Common myeloid progenitor, CD34-positive (primary cell): ENCODE results near the gene KRT81.
"Not testable (repeated sequence)": the region's sequence is repeated elsewhere in the genome, so short reads cannot be mapped to it uniquely, and the experiment has no call there.

Experiments used
- CTCF ChIA-PET: fragments of 350-600 bp; sonication (Branson Sonifier 250); formaldehyde crosslinking; loops from one replicate; lab custom pipeline; 2021; ENCODE audit warnings: antibody characterized with exemption; lab: Charles Lee
- POLR2A ChIA-PET: fragments of 350-600 bp; sonication (Branson Sonifier 250); formaldehyde crosslinking; loops from one replicate; lab custom pipeline; 2021; ENCODE audit warnings: antibody characterized with exemption; lab: Charles Lee
- DNase-seq, 3 donors: peaks; one replicate each; pipeline versions ENCODE4 v3.0.0 to v3.0.0-alpha.2; 2013
- H3K27ac ChIP-seq, 2 experiments: 1 replicate in 1 of 2; 2 replicates in 1 of 2; pipeline ENCODE4 v1.7.0; 2013; ENCODE audit warnings: inconsistent platforms in 2 of 2, low read length in 2 of 2, mild to moderate bottlenecking in 2 of 2, low read depth in 1 of 2, moderate library complexity in 1 of 2; ENCODE audit not compliant: severe bottlenecking in 2 of 2, insufficient read depth in 1 of 2, poor library complexity in 1 of 2
- H3K27me3 ChIP-seq, 5 experiments: replicated peaks in 2 of 5; 1 replicate in 3 of 5; 2 replicates in 2 of 5; pipeline versions ENCODE4 v1.6.1 to v1.7.0; 2013; ENCODE audit warnings: low read length in 4 of 5, mild to moderate bottlenecking in 2 of 5, moderate library complexity in 2 of 5, inconsistent platforms in 1 of 5; ENCODE audit not compliant: insufficient read depth in 5 of 5, control insufficient read depth in 4 of 5
- H3K36me3 ChIP-seq, 4 experiments: 1 replicate in 2 of 4; 2 replicates in 2 of 4; pipeline versions ENCODE4 v1.6.1 to v1.7.0; 2013; ENCODE audit warnings: low read length in 3 of 4, control low read depth in 1 of 4, mild to moderate bottlenecking in 1 of 4; ENCODE audit not compliant: control insufficient read depth in 4 of 4, insufficient read depth in 4 of 4
- H3K4me1 ChIP-seq, 4 experiments: 1 replicate in 3 of 4; 2 replicates in 1 of 4; pipeline versions ENCODE4 v1.6.1 to v1.7.1; 2013; ENCODE audit warnings: low read length in 3 of 4, mild to moderate bottlenecking in 3 of 4, control low read depth in 1 of 4, inconsistent platforms in 1 of 4, moderate library complexity in 1 of 4; ENCODE audit not compliant: control insufficient read depth in 4 of 4, insufficient read depth in 4 of 4; ENCODE audit errors: control extremely low read depth in 1 of 4
- H3K4me3 ChIP-seq, 7 experiments: 1 replicate in 4 of 7; 2 replicates in 3 of 7; pipeline versions ENCODE4 v1.5.1 to v1.7.0; 2013; ENCODE audit warnings: mild to moderate bottlenecking in 7 of 7, low read length in 6 of 7, moderate library complexity in 6 of 7, inconsistent platforms in 2 of 7, low read depth in 2 of 7, control low read depth in 1 of 7; ENCODE audit not compliant: insufficient read depth in 4 of 7, control insufficient read depth in 1 of 7; ENCODE audit errors: extremely low read depth in 1 of 7
- H3K9me3 ChIP-seq, 5 experiments: 1 replicate in 4 of 5; 2 replicates in 1 of 5; pipeline versions ENCODE4 v1.6.1 to v1.7.1; 2013; ENCODE audit warnings: low read length in 4 of 5, mild to moderate bottlenecking in 2 of 5, inconsistent platforms in 1 of 5, low read depth in 1 of 5, moderate library complexity in 1 of 5; ENCODE audit not compliant: control insufficient read depth in 4 of 5, insufficient read depth in 2 of 5; ENCODE audit errors: control extremely low read depth in 1 of 5
- WGBS: methylation state at CpG from one replicate; pipeline ENCODE4 v1.1.5; 2013; ENCODE audit not compliant: insufficient coverage; 5-methylcytosine and 5-hydroxymethylcytosine counted together

Gene KRT81

GRCh38 chr12:52260361-52261207, 30.8 kb downstream of the KRT81 start:
- Histone ChIP-seq H3K4me1 (peaks cover 13 to 44% (median 36%) of the 10 kb centered on the region in 4 experiments), H3K36me3 (no peaks in the 10 kb centered on the region), H3K9me3 (peaks cover 0 to 6% (median 0%) of the 10 kb centered on the region in 5 experiments), H3K27ac (no peak overlapping the region), H3K4me3 (peak overlapping the region in 2 of 7 experiments; percentile 2 to 34), H3K27me3 (peaks cover 3 to 58% (median 40%) of the 10 kb centered on the region in 5 experiments)
- DNase-seq = peak; percentile 63 to 92 (median 90)
- POLR2A ChIA-PET = interaction anchor here (1.0 kb wide), 1 partner anchor 9 kb away, joined by 4 read pairs; no protein-coding TSS in a partner anchor
- CTCF ChIA-PET = interaction anchor here (0.9 to 11.4 kb wide), 14 partner anchors 9 to 66 kb away, joined by 3 to 133 read pairs (median 5); partner anchors contain the start of gene KRT86
- WGBS = 32% methylated on average over 4 of the region's 9 CpGs

GRCh38 chr12:52259657-52260243, 31.6 kb downstream of the KRT81 start:
- 19% methylated on average over 5 of the region's 6 CpGs for WGBS
- CTCF ChIA-PET = interaction anchor here (0.9 to 11.4 kb wide), 19 partner anchors 9 to 91 kb away, joined by 3 to 133 read pairs (median 4); partner anchors contain the start of gene KRT86

GRCh38 chr12:52258335-52258901, 32.9 kb downstream of the KRT81 start:
- Histone ChIP-seq H3K27ac (no peak overlapping the region), H3K4me3 (peak overlapping the region in 2 of 7 experiments; percentile 6 to 38), H3K4me1 (peaks cover 13 to 44% (median 36%) of the 10 kb centered on the region in 4 experiments), H3K36me3 (no peaks in the 10 kb centered on the region), H3K9me3 (peaks cover 0 to 6% (median 0%) of the 10 kb centered on the region in 5 experiments), H3K27me3 (peaks cover 3 to 69% (median 47%) of the 10 kb centered on the region in 5 experiments)
- DNase-seq = peak in 2 of 3 donors; percentile 24 to 42
- CTCF ChIA-PET = interaction anchor here (0.9 to 11.4 kb wide), 10 partner anchors 14 to 69 kb away, joined by 3 to 133 read pairs (median 6); partner anchors contain the start of gene KRT86
- WGBS = 3% methylated on average over 54 of the region's 72 CpGs
- POLR2A ChIA-PET = interaction anchor here (0.9 kb wide), 1 partner anchor 26 kb away, joined by 3 read pairs; no protein-coding TSS in a partner anchor

More at GRCh38 chr12:52259657-52260243, 31.6 kb downstream of the KRT81 start:
- H3K27me3 ChIP-seq = peaks cover 3 to 65% (median 45%) of the 10 kb centered on the region in 5 experiments
- peaks cover 13 to 44% (median 36%) of the 10 kb centered on the region in 4 experiments for H3K4me1 ChIP-seq
- peak; percentile 61 to 81 (median 78) for DNase-seq
- peaks cover 0 to 6% (median 0%) of the 10 kb centered on the region in 5 experiments for H3K9me3 ChIP-seq
- peak overlapping the region in 2 of 7 experiments; percentile 2 to 15 for H3K4me3 ChIP-seq
- POLR2A ChIA-PET = interaction anchor here (1.0 kb wide), 1 partner anchor 10 kb away, joined by 4 read pairs; no protein-coding TSS in a partner anchor
- no peak overlapping the region for H3K27ac ChIP-seq
- H3K36me3 ChIP-seq = no peaks in the 10 kb centered on the region

- Histone ChIP-seq H3K4me3 (peak overlapping the region in 1 of 7 experiments; percentile 6), H3K4me1 (peaks cover 13 to 44% (median 36%) of the 10 kb centered on the region in 4 experiments), H3K27me3 (peaks cover 3 to 64% (median 47%) of the 10 kb centered on the region in 5 experiments)
- 100% methylated on average over 2 of the region's 13 CpGs for WGBS
- not testable (repeated sequence) for DNase-seq, H3K9me3 ChIP-seq, H3K27ac ChIP-seq, H3K36me3 ChIP-seq
- CTCF ChIA-PET = interaction anchor here (1.5 to 11.4 kb wide), 5 partner anchors 14 to 53 kb away, joined by 3 to 133 read pairs (median 12); partner anchors contain the start of gene KRT86
- POLR2A ChIA-PET = interaction anchor here (0.9 kb wide), 1 partner anchor 26 kb away, joined by 3 read pairs; no protein-coding TSS in a partner anchor
These were observed 33.4 kb downstream of the KRT81 start for GRCh38 chr12:52257922-52258321.

- no peak overlapping the region for H3K27ac ChIP-seq
- WGBS = 72% methylated on average over 4 of the region's 4 CpGs
- no peaks in the 10 kb centered on the region for H3K9me3 ChIP-seq
- H3K27me3 ChIP-seq = peaks cover 3 to 60% (median 41%) of the 10 kb centered on the region in 5 experiments
- ChIA-PET CTCF (interaction anchor here (0.5 to 3.6 kb wide), 8 partner anchors 10 to 54 kb away, joined by 3 to 21 read pairs (median 6); no protein-coding TSS in a partner anchor), POLR2A (no interaction called here)
- H3K4me3 ChIP-seq = no peak overlapping the region
- DNase-seq = peak in 2 of 3 donors; percentile 24 to 26
- H3K36me3 ChIP-seq = no peaks in the 10 kb centered on the region
- peaks cover 13 to 46% (median 37%) of the 10 kb centered on the region in 4 experiments for H3K4me1 ChIP-seq
These were observed 34.2 kb downstream of the KRT81 start for GRCh38 chr12:52257074-52257551.

GRCh38 chr12:52256584-52256935, 34.8 kb downstream of the KRT81 start:
- H3K4me1 ChIP-seq = peaks cover 13 to 49% (median 42%) of the 10 kb centered on the region in 4 experiments
- POLR2A ChIA-PET = no interaction called here
- peaks cover 3 to 56% (median 37%) of the 10 kb centered on the region in 5 experiments for H3K27me3 ChIP-seq
- no peaks in the 10 kb centered on the region for H3K9me3 ChIP-seq
- 69% methylated on average over 2 of the region's 2 CpGs for WGBS
- no peak overlapping the region for H3K4me3 ChIP-seq
- DNase-seq = no peak
- CTCF ChIA-PET = interaction anchor here (0.5 to 3.6 kb wide), 8 partner anchors 10 to 55 kb away, joined by 3 to 21 read pairs (median 6); no protein-coding TSS in a partner anchor
- H3K36me3 ChIP-seq = no peaks in the 10 kb centered on the region
- no peak overlapping the region for H3K27ac ChIP-seq
